ENCODE results near the gene GLYR1. TPM values are rescaled to one million over a fixed set of nuclear protein-coding genes. Genes with fewer than 3 reads are reported as not detected.

The GLYR1 gene
- polyA plus RNA-seq, 4 donors, result 120 to 150 (median 135) TPM

- DNase-seq (ENCODE audit: low read depth in 4 of 4, low spot score in 2 of 4), result no peak
These were observed 33.0 kb upstream of the GLYR1 start for GRCh38 chr16:4880006-4880580.

DNA sequence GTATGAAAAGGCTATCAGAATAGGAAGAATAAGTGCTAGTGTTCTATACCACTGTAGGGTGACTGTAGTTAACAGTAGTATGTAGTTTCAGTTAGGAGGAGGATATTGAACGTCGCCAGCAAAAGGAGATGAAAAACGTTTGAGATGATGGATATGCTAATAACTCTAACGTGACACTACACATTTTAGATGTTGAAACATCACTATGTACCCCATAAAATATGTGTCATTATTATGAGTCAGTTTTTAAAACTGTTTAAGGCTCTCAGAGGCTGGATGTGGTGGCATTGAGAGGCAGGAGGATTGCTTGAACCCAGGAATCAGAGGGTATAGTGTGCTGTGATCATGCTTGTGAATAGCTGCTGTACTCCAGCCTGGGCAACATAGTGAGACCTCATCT is 32.0 kb upstream of the GLYR1 start:
- no peak for DNase-seq (ENCODE audit: low read depth in 4 of 4, low spot score in 2 of 4)

DNA sequence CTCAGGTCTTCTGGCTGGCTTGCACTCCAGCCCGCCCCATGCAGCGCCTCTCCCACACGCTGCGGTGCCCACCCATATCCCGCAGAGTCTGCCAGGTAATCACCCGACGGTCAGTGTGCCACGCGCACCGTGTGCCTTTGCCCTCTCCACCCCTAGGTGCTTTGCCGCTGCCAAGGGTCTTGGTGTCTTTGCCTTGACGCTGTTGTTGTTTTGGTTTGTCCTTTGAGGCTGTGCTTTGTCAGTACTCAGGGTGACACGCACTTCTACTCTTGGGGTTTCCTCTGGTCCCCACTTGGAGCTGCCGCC is 30.2 kb upstream of the GLYR1 start:
- DNase-seq (ENCODE audit: low read depth in 4 of 4, low spot score in 2 of 4), result no peak

DNA sequence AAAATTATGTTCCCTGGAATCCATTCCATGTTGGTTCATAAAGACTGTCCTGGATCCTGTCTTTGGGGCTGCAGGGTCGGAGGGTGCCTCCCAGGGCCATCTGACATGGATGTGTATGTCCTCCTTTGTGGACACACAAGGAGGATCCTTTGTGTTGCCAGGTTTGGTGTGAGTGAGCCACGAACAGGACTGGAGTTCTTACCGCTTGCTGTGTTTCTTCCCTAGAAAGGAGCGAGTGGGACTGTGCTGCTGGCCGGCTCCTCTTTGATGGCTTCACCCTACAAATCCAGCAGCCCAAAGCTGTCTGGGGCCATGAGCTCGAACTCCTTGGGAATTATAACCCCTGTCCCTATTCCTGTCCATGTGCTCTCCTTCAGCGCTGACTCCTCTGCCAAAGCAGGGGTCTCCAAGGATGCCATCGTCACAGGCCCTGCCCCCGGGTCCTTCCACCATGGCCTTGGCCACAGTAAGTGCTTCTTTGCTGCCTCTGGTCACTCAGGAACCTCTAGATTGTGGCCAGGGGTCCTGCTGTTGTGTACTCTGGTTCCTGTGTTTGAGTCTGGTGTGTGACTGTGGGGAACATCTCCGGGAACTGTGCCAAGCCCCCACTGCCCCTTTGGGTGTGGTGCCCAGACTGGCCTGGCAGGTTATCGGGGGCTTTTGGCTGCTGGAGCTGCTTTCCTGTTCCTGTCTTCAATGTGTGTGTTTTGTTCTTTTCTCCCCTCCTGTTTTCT is 29.7 kb upstream of the GLYR1 start:
- DNase-seq (ENCODE audit: low read depth in 4 of 4, low spot score in 2 of 4), result no peak

GRCh38 chr16:4874666-4875065 is 27.6 kb upstream of the GLYR1 start:
- DNase-seq (ENCODE audit: low read depth in 4 of 4, low spot score in 2 of 4), result no peak

DNA sequence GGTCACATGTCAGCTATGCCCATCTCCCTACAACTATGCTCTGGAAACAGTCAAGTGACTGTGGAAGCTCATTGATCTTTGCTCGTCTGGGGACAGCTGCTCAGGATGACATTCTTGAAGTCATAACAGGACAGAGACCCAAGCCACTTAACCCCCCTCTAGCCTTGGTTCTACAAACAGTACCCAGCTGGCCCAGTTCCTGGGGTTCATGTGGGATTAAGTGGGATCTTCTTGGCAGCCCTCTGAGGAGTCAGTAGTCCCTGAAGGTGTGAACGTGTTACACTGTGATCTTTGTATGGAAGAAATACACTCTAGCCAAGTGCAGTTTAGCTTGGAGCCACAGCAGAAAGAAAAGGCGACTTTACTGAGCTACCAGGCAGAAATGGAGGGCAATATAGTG is 26.0 kb upstream of the GLYR1 start:
- no peak for DNase-seq (ENCODE audit: low read depth in 4 of 4, low spot score in 2 of 4)

GRCh38 chr16:4871071-4871470 is 24.0 kb upstream of the GLYR1 start:
- no peak for DNase-seq (ENCODE audit: low read depth in 4 of 4, low spot score in 2 of 4)

DNA sequence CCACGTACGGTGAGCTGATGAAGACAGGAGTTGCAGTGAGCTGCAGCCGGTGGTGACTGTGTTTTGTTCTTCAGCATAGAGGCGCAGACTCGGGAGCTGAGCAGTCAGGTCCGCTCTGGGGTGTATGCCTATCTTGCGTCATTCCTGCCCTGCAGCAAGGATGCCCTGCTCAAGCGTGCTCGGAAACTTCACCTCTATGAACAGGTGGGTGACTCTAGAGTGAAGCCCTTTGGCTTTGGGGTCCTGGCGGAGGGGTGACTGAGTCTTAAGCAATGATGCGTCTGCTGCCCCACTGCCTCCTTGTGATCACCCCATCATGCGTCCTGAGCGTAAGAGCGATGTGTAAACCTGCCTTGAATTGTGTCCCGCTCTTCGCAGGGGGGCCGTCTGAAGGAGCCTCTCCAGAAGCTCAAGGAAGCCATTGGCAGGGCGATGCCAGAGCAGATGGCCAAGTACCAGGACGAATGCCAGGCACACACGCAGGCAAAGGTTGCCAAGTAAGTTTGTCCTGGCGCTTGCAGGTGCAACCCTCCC is 23.1 kb upstream of the GLYR1 start:
- DNase-seq (ENCODE audit: low read depth in 4 of 4, low spot score in 2 of 4), result no peak

GRCh38 chr16:4869147-4869805 is 22.2 kb upstream of the GLYR1 start:
- DNase-seq (ENCODE audit: low read depth in 4 of 4, low spot score in 2 of 4), result no peak

- no peak for DNase-seq (ENCODE audit: low read depth in 4 of 4, low spot score in 2 of 4)
These were observed 21.4 kb upstream of the GLYR1 start for GRCh38 chr16:4868535-4868934.

DNA sequence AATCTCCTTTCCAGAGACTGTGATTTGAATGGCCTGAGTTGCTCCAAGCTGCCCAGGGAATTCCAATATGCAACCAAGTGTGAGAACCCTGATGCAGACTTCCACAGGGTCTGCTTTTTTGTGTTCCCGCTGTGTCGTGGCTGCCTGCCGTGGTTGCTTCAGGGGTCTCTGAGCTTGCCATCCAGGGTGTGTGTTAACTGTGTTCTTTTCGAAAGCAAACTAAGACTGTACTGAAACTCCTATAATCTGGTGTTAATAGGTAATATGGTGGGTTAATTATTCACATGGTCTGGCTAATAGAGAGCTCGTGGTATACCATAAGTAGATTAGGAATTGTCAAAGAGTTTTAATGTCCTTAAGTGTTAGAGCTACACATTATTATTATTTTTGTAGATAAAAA is 20.9 kb upstream of the GLYR1 start:
- DNase-seq (ENCODE audit: low read depth in 4 of 4, low spot score in 2 of 4), result no peak

DNA sequence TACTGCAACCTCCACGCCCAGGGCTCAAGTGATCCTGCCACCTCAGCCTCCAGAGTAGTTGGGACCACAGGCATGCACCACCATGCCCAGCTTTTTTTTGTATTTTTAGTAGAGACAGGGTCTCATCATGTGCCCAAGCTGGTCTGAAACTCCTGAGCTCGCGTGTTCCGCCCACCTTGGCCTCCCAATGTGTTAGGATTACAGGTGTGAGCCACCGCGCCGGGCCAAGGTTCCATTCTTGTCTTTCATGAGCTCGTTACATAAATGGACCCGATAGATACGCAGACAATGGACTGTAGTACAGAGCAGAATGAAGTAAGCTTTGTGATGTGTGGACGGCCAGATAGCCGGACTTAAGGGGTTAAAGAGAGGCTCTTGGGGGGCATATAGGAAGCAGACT is 19.5 kb upstream of the GLYR1 start:
- no peak for DNase-seq (ENCODE audit: low read depth in 4 of 4, low spot score in 2 of 4)

GRCh38 chr16:4865231-4865860 is 18.3 kb upstream of the GLYR1 start:
- DNase-seq (ENCODE audit: low read depth in 4 of 4, low spot score in 2 of 4), result no peak

GRCh38 chr16:4864728-4865127 is 17.6 kb upstream of the GLYR1 start:
- DNase-seq (ENCODE audit: low read depth in 4 of 4, low spot score in 2 of 4), result no peak

- DNase-seq (ENCODE audit: low read depth in 4 of 4, low spot score in 2 of 4), result no peak
These were observed 15.6 kb upstream of the GLYR1 start for GRCh38 chr16:4862639-4863038.

DNA sequence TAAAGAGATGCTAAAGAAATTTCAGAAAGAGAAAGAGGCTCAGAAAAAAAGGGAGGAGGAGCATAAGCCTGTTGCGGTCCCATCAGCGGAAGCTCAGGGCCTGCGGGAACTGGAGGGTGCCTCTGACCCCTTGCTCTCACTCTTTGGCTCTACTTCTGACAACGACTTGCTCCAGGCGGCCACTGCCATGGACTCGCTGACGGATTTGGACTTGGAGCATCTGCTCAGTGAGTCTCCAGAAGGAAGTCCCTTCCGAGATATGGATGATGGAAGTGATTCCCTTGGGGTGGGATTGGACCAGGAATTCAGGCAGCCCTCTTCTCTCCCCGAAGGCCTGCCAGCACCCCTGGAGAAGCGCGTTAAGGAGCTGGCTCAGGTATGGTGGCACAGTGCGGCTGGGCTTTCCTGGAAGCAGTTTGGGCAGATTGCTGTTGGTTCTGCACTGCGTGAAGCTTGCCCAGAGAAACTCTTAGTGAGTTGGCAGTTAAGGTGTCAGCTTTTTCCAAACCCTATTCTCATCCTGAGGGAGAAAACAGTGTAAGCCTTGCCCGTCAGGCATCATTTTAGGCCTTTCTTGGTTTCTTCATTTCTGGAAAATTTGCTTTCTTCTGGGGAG is 13.7 kb upstream of the GLYR1 start:
- DNase-seq (ENCODE audit: low read depth in 4 of 4, low spot score in 2 of 4), result no peak

DNA sequence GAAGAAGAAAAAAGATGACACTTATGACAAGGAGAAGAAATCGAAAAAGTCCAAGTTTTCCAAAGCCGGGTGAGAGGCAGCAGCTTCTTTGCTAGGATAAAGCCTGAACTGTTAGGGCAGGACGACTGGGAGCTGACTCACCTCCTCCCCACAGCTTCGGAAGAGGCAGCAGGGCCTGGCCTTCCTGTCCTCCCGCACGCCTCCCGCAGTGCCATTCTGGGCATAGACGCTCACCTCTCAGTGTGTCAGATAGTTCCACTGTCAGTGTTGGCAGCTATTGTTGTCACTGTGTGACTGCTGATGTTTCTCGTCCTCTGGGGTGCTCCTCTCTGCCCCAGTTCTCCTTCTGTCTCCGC is 12.8 kb upstream of the GLYR1 start:
- no peak for DNase-seq (ENCODE audit: low read depth in 4 of 4, low spot score in 2 of 4)

- DNase-seq (ENCODE audit: low read depth in 4 of 4, low spot score in 2 of 4), result no peak
These were observed 12.3 kb upstream of the GLYR1 start for GRCh38 chr16:4859190-4859899.

- no peak for DNase-seq (ENCODE audit: low read depth in 4 of 4, low spot score in 2 of 4)
These were observed 8.7 kb upstream of the GLYR1 start for GRCh38 chr16:4855804-4856203.

DNA sequence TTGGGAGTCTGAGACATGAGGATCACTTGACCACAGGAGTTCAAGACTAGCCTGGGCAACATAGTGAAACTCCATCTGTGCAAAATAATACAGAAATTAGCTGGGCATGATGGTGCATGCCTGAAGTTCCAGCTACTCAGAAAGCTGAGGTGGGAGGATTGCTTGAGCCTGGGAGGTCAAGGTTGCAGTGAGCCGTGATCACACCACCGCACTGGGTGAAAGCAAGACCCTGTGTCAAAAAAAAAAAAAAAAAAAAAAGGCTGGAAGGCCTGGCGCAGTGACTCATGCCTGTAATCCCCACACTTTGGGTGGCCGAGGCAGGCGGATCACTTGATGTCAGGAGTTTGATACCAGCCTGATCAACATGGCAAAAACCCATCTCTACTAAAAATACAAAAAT is 8.3 kb upstream of the GLYR1 start:
- no peak for DNase-seq (ENCODE audit: low read depth in 4 of 4, low spot score in 2 of 4)

Data from left renal cortex interstitium (tissue), 4 donors.